SJCRH30 (cell line): Measurements from ENCODE around the gene PDZRN3. TPM values are rescaled to one million over a fixed set of nuclear protein-coding genes. Genes with fewer than 3 reads are reported as not detected.

ENCODE experiments used
- DNase-seq, 2 experiments: peaks; one replicate each; pipeline ENCODE4 v3.0.0-alpha.2; 2015 to 2020
- H3K27ac ChIP-seq: fragments of 250-450 bp; sonication (Bioruptor Pico); 2 replicates; pipeline ENCODE4 v1.5.1; 2020; ENCODE audit warnings: mild to moderate bottlenecking, moderate library complexity
- H3K27me3 ChIP-seq: fragments of 250-450 bp; sonication (Bioruptor Pico); 2 replicates; pipeline ENCODE4 v1.5.1; 2020; ENCODE audit warnings: mild to moderate bottlenecking, moderate library complexity
- H3K36me3 ChIP-seq: fragments of 250-450 bp; sonication (Bioruptor Pico); 2 replicates; pipeline ENCODE4 v1.5.1; 2020; ENCODE audit warnings: mild to moderate bottlenecking, moderate library complexity
- H3K4me1 ChIP-seq: fragments of 250-450 bp; sonication (Bioruptor Pico); 2 replicates; pipeline ENCODE4 v1.5.1; 2020; ENCODE audit warnings: mild to moderate bottlenecking, moderate library complexity
- H3K4me3 ChIP-seq: fragments of 250-450 bp; sonication (Bioruptor Pico); 2 replicates; pipeline ENCODE4 v1.5.1; 2020; ENCODE audit warnings: mild to moderate bottlenecking, moderate library complexity
- H3K9me3 ChIP-seq: fragments of 250-450 bp; sonication (Bioruptor Pico); replicated peaks from 2 replicates; pipeline ENCODE4 v1.5.1; 2020; ENCODE audit warnings: mild to moderate bottlenecking, moderate library complexity
- total RNA-seq: library from RNA; depleted of rRNA; stranded (reverse); fragments of >200 nt; shearing (Covaris generic); gene quantifications from 2 replicates; pipeline ENCODE4 v1.2.3, GENCODE V29; 2014

PDZRN3 gene
- total RNA-seq, 1 experiment from 2014 or later = 27.3 TPM

- Histone ChIP-seq H3K27ac (no peak overlapping the region), H3K4me3 (no peak overlapping the region)
- no peak for DNase-seq
Observed at GRCh38 chr3:73546961-73547360, 77.8 kb downstream of the PDZRN3 start.

GRCh38 chr3:73543412-73543811 is 81.3 kb downstream of the PDZRN3 start:
- H3K27me3 ChIP-seq = no peaks in the 10 kb centered on the region
- H3K9me3 ChIP-seq = no peaks in the 10 kb centered on the region
- H3K4me1 ChIP-seq = peaks cover 4% of the 10 kb centered on the region
- no peak overlapping the region for H3K27ac ChIP-seq
- no peak for DNase-seq
- no peak overlapping the region for H3K4me3 ChIP-seq
- no peaks in the 10 kb centered on the region for H3K36me3 ChIP-seq

More at GRCh38 chr3:73546961-73547360, 77.8 kb downstream of the PDZRN3 start:
- H3K9me3 ChIP-seq = no peaks in the 10 kb centered on the region
- no peaks in the 10 kb centered on the region for H3K36me3 ChIP-seq
- H3K4me1 ChIP-seq = peaks cover 4% of the 10 kb centered on the region
- H3K27me3 ChIP-seq = no peaks in the 10 kb centered on the region

GRCh38 chr3:73542136-73542535 is 82.6 kb downstream of the PDZRN3 start:
- H3K9me3 ChIP-seq = no peaks in the 10 kb centered on the region
- no peak overlapping the region for H3K27ac ChIP-seq
- no peak overlapping the region for H3K4me3 ChIP-seq
- H3K27me3 ChIP-seq = no peaks in the 10 kb centered on the region
- no peaks in the 10 kb centered on the region for H3K36me3 ChIP-seq
- DNase-seq = no peak
- H3K4me1 ChIP-seq = peaks cover 9% of the 10 kb centered on the region

GRCh38 chr3:73540969-73541740 is 83.6 kb downstream of the PDZRN3 start:
- Histone ChIP-seq H3K4me1 (peaks cover 18% of the 10 kb centered on the region), H3K27me3 (no peaks in the 10 kb centered on the region), H3K9me3 (no peaks in the 10 kb centered on the region), H3K4me3 (no peak overlapping the region), H3K36me3 (no peaks in the 10 kb centered on the region), H3K27ac (no peak overlapping the region)
- no peak for DNase-seq

GRCh38 chr3:73538486-73538885 is 86.3 kb downstream of the PDZRN3 start:
- DNase-seq = no peak
- no peaks in the 10 kb centered on the region for H3K27me3 ChIP-seq
- H3K27ac ChIP-seq = no peak overlapping the region
- H3K9me3 ChIP-seq = no peaks in the 10 kb centered on the region
- H3K4me1 ChIP-seq = peaks cover 24% of the 10 kb centered on the region
- no peak overlapping the region for H3K4me3 ChIP-seq
- H3K36me3 ChIP-seq = no peaks in the 10 kb centered on the region

- no peaks in the 10 kb centered on the region for H3K27me3 ChIP-seq
- H3K36me3 ChIP-seq = no peaks in the 10 kb centered on the region
- H3K27ac ChIP-seq = peak overlapping the region; percentile 81
- H3K4me1 ChIP-seq = peaks cover 24% of the 10 kb centered on the region
- H3K9me3 ChIP-seq = no peaks in the 10 kb centered on the region
- no peak overlapping the region for H3K4me3 ChIP-seq
- peak; percentile 49 to 68 for DNase-seq
Observed at GRCh38 chr3:73536952-73537351, 87.8 kb downstream of the PDZRN3 start.

- H3K27ac ChIP-seq = peak overlapping the region; percentile 81
- H3K9me3 ChIP-seq = no peaks in the 10 kb centered on the region
- no peaks in the 10 kb centered on the region for H3K27me3 ChIP-seq
- no peak overlapping the region for H3K4me3 ChIP-seq
- H3K4me1 ChIP-seq = peaks cover 24% of the 10 kb centered on the region
- no peaks in the 10 kb centered on the region for H3K36me3 ChIP-seq
- peak; percentile 35 to 63 for DNase-seq
Observed at GRCh38 chr3:73536336-73536895, 88.3 kb downstream of the PDZRN3 start.

GRCh38 chr3:73535931-73536330 is 88.8 kb downstream of the PDZRN3 start:
- H3K27me3 ChIP-seq = no peaks in the 10 kb centered on the region

GRCh38 chr3:73535137-73535536 is 89.6 kb downstream of the PDZRN3 start:
- DNase-seq = no peak
- H3K27me3 ChIP-seq = no peaks in the 10 kb centered on the region
- H3K4me3 ChIP-seq = no peak overlapping the region
- H3K27ac ChIP-seq = no peak overlapping the region
- no peaks in the 10 kb centered on the region for H3K36me3 ChIP-seq
- no peaks in the 10 kb centered on the region for H3K9me3 ChIP-seq
- peaks cover 27% of the 10 kb centered on the region for H3K4me1 ChIP-seq

More at GRCh38 chr3:73535931-73536330, 88.8 kb downstream of the PDZRN3 start:
- Histone ChIP-seq H3K9me3 (no peaks in the 10 kb centered on the region), H3K4me1 (peaks cover 24% of the 10 kb centered on the region), H3K4me3 (no peak overlapping the region), H3K27ac (peak overlapping the region; percentile 81), H3K36me3 (no peaks in the 10 kb centered on the region)
- no peak for DNase-seq

- Histone ChIP-seq H3K4me3 (no peak overlapping the region), H3K36me3 (no peaks in the 10 kb centered on the region), H3K27me3 (no peaks in the 10 kb centered on the region), H3K27ac (no peak overlapping the region), H3K4me1 (peaks cover 7% of the 10 kb centered on the region), H3K9me3 (no peaks in the 10 kb centered on the region)
- peak in 1 of 2 experiments; percentile 37 for DNase-seq
Observed at GRCh38 chr3:73530022-73530396, 94.7 kb downstream of the PDZRN3 start.

- H3K27me3 ChIP-seq = no peaks in the 10 kb centered on the region
- peaks cover 7% of the 10 kb centered on the region for H3K4me1 ChIP-seq
- no peaks in the 10 kb centered on the region for H3K9me3 ChIP-seq
- H3K4me3 ChIP-seq = no peak overlapping the region
- no peak for DNase-seq
- no peaks in the 10 kb centered on the region for H3K36me3 ChIP-seq
- H3K27ac ChIP-seq = no peak overlapping the region
Observed at GRCh38 chr3:73529308-73530021, 95.3 kb downstream of the PDZRN3 start.

- Histone ChIP-seq H3K4me3 (no peak overlapping the region), H3K27ac (no peak overlapping the region), H3K36me3 (no peaks in the 10 kb centered on the region), H3K9me3 (no peaks in the 10 kb centered on the region), H3K4me1 (peaks cover 7% of the 10 kb centered on the region), H3K27me3 (no peaks in the 10 kb centered on the region)
- no peak for DNase-seq
Observed at GRCh38 chr3:73525591-73525990, 99.2 kb downstream of the PDZRN3 start.

- Histone ChIP-seq H3K4me1 (peaks cover 4% of the 10 kb centered on the region; the same call in 1 of the 2 replicates), H3K27ac (no peak overlapping the region), H3K27me3 (no peaks in the 10 kb centered on the region), H3K9me3 (no peaks in the 10 kb centered on the region), H3K4me3 (no peak overlapping the region), H3K36me3 (no peaks in the 10 kb centered on the region)
- no peak for DNase-seq
Observed at GRCh38 chr3:73523661-73524060, 101.1 kb downstream of the PDZRN3 start.

GRCh38 chr3:73521734-73522336 is 102.9 kb downstream of the PDZRN3 start:
- Histone ChIP-seq H3K27ac (no peak overlapping the region), H3K4me3 (no peak overlapping the region), H3K27me3 (no peaks in the 10 kb centered on the region), H3K36me3 (no peaks in the 10 kb centered on the region), H3K9me3 (no peaks in the 10 kb centered on the region), H3K4me1 (no peaks in the 10 kb centered on the region)
- no peak for DNase-seq

GRCh38 chr3:73520931-73521461 is 103.7 kb downstream of the PDZRN3 start:
- H3K27ac ChIP-seq = no peak overlapping the region
- H3K9me3 ChIP-seq = no peaks in the 10 kb centered on the region
- H3K4me1 ChIP-seq = no peaks in the 10 kb centered on the region
- H3K4me3 ChIP-seq = no peak overlapping the region
- no peaks in the 10 kb centered on the region for H3K27me3 ChIP-seq
- no peaks in the 10 kb centered on the region for H3K36me3 ChIP-seq
- no peak for DNase-seq
